ENCODE results near the gene CEBPE.

- TF ChIP-seq POLR2A (IDR thresholded peaks at IDR 0.05) (no peak), CTCF (IDR thresholded peaks at IDR 0.05) (no peak), POLR2AphosphoS5 (IDR thresholded peaks at IDR 0.05) (no peak)
Observed at GRCh38 chr14:23151342-23151741, 32.3 kb upstream of the CEBPE start.

All from sigmoid colon (tissue), 4 donors.